HL-60 (cell line): ENCODE measurements around the gene NDUFV1.
A peak's percentile ranks its signal among the peaks of the same experiment; 100 is the strongest.
"Not testable (repeated sequence)": the region's sequence is repeated elsewhere in the genome, so short reads cannot be mapped to it uniquely, and the experiment has no call there.

Experiments
- DNase-seq, 2 experiments: peaks; one replicate each; pipeline ENCODE4 v3.0.0-alpha.2; 2010 to 2020; ENCODE audit warnings: low read depth in 1 of 2, low spot score in 1 of 2
- H3K27ac ChIP-seq: fragments of 250-450 bp; sonication (Bioruptor Pico); replicated peaks from 2 replicates; pipeline ENCODE4 v1.5.1; 2020; ENCODE audit warnings: mild to moderate bottlenecking, moderate library complexity
- H3K27me3 ChIP-seq: fragments of 250-450 bp; sonication (Bioruptor Pico); 2 replicates; pipeline ENCODE4 v1.5.1; 2021; ENCODE audit warnings: mild to moderate bottlenecking, moderate library complexity; ENCODE audit not compliant: insufficient read depth, poor library complexity, severe bottlenecking
- H3K4me3 ChIP-seq: replicated peaks from 2 replicates; pipeline ENCODE4 v1.5.1; 2011; ENCODE audit warnings: mild to moderate bottlenecking, control low read depth, low read length; ENCODE audit not compliant: insufficient read depth
- CTCF ChIP-seq: IDR thresholded peaks from one replicate; pipeline ENCODE4 v1.5.1; 2011; ENCODE audit warnings: low read length, control low read depth, inconsistent platforms; ENCODE audit not compliant: insufficient read depth
- GABPA ChIP-seq: IDR thresholded peaks from 2 replicates; pipeline ENCODE4 v1.6.1; 2012; ENCODE audit warnings: low read depth
- POLR2AphosphoS5 ChIP-seq: IDR thresholded peaks from 2 replicates; pipeline ENCODE4 v1.6.1; 2012; ENCODE audit warnings: low read depth
- REST ChIP-seq: IDR thresholded peaks from 2 replicates; pipeline ENCODE4 v1.6.1; 2012; ENCODE audit warnings: low read depth; ENCODE audit not compliant: insufficient replicate concordance
- SPI1 ChIP-seq: IDR thresholded peaks from 2 replicates; pipeline ENCODE4 v1.6.1; 2012; ENCODE audit warnings: low read depth, mild to moderate bottlenecking, borderline replicate concordance

NDUFV1 gene

GRCh38 chr11:67599149-67599548 lies 7.6 kb upstream of the NDUFV1 start:
- no peaks in the 10 kb centered on the region for H3K27me3 ChIP-seq
- no peak overlapping the region for H3K4me3 ChIP-seq
- DNase-seq = no peak
- TF ChIP-seq POLR2AphosphoS5 (no peak), REST (no peak), CTCF (no peak), GABPA (no peak), SPI1 (no peak)
- no peak overlapping the region for H3K27ac ChIP-seq

- H3K27me3 ChIP-seq = no peaks in the 10 kb centered on the region
- no peak for TF ChIP-seq GABPA
- peak; percentile 73 for TF ChIP-seq POLR2AphosphoS5
- DNase-seq = peak in 1 of 2 experiments; percentile 66
- no peak overlapping the region for H3K4me3 ChIP-seq
- peak overlapping the region; percentile 18 for H3K27ac ChIP-seq
Observed at GRCh38 chr11:67600324-67601029, 6.3 kb upstream of the NDUFV1 start.

GRCh38 chr11:67601098-67601497 lies 5.6 kb upstream of the NDUFV1 start:
- H3K27ac ChIP-seq = no peak overlapping the region
- TF ChIP-seq CTCF (no peak), GABPA (no peak), POLR2AphosphoS5 (no peak), REST (no peak), SPI1 (no peak)
- no peaks in the 10 kb centered on the region for H3K27me3 ChIP-seq
- no peak overlapping the region for H3K4me3 ChIP-seq
- DNase-seq = no peak

- not testable (repeated sequence) for H3K27ac ChIP-seq, DNase-seq, H3K27me3 ChIP-seq, H3K4me3 ChIP-seq
Observed at GRCh38 chr11:67604119-67604518, 2.6 kb upstream of the NDUFV1 start.

- no peak for DNase-seq
- Histone ChIP-seq H3K4me3 (no peak overlapping the region), H3K27me3 (no peaks in the 10 kb centered on the region), H3K27ac (no peak overlapping the region)
- TF ChIP-seq POLR2AphosphoS5 (no peak), CTCF (no peak)
Observed at GRCh38 chr11:67604815-67605214, 1.9 kb upstream of the NDUFV1 start.
